Thyroid gland (tissue), 4 donors: ENCODE data around the gene CTNNA3.

Source experiments
- CTCF ChIP-seq, 6 experiments: fragments of 200-600 bp in 3 of 6; fragments of 450-650 bp in 3 of 6; sonication (generic) in 3 of 6; IDR thresholded peaks; one replicate each; pipeline ENCODE4 v1.5.1; 2016 to 2019; ENCODE audit warnings: antibody characterized with exemption in 6 of 6, mild to moderate bottlenecking in 2 of 6, inconsistent platforms in 1 of 6, moderate library complexity in 1 of 6
- POLR2A ChIP-seq, 2 donors: fragments of 450-650 bp; IDR thresholded peaks; one replicate each; pipeline ENCODE4 v1.6.1; 2017; ENCODE audit warnings: antibody characterized with exemption in 2 of 2, mild to moderate bottlenecking in 2 of 2, moderate library complexity in 1 of 2

GRCh38 chr10:66008221-66008620 is 1687.8 kb downstream of the CTNNA3 start:
- TF ChIP-seq CTCF (IDR thresholded peaks at IDR 0.05) (no peak), POLR2A (IDR thresholded peaks at IDR 0.05) (no peak)
